Esophagus muscularis mucosa (tissue), 4 donors: Measurements from ENCODE around the gene MAL.

ENCODE experiments used
- CTCF ChIP-seq, 3 experiments: fragments of 200-600 bp in 2 of 3; fragments of 450-650 bp in 1 of 3; sonication (generic) in 2 of 3; IDR thresholded peaks; one replicate each; pipeline ENCODE4 v1.5.1; 2017 to 2019; ENCODE audit warnings: antibody characterized with exemption in 3 of 3, mild to moderate bottlenecking in 2 of 3, moderate library complexity in 1 of 3
- EP300 ChIP-seq: sonication (generic); formaldehyde crosslinking; IDR thresholded peaks from one replicate; pipeline ENCODE4 v1.6.1; 2017; ENCODE audit warnings: antibody characterized with exemption
- POLR2A ChIP-seq: fragments of 450-650 bp; IDR thresholded peaks from one replicate; pipeline ENCODE4 v1.6.1; 2017; ENCODE audit warnings: antibody characterized with exemption, moderate library complexity, mild to moderate bottlenecking, low read depth
- POLR2AphosphoS5 ChIP-seq, 2 donors: sonication (generic); formaldehyde crosslinking; IDR thresholded peaks; one replicate each; pipeline ENCODE4 v1.6.1; 2017; ENCODE audit warnings: antibody characterized with exemption in 2 of 2

- no peak for TF ChIP-seq CTCF (IDR thresholded peaks at IDR 0.05)
- no peak for TF ChIP-seq POLR2AphosphoS5 (IDR thresholded peaks at IDR 0.05)
- no peak for TF ChIP-seq POLR2A
- TF ChIP-seq EP300: no peak
These were observed 17.7 kb upstream of the MAL start for GRCh38 chr2:95007822-95008221.
